Progenitor cell of endocrine pancreas (in vitro differentiated cells): Measurements from ENCODE around the gene EEIG1. TPM values are rescaled to one million over a fixed set of nuclear protein-coding genes. Genes with fewer than 3 reads are reported as not detected.

Source experiments
- DNase-seq: peaks from one replicate; pipeline ENCODE4 v3.0.0; 2021; ENCODE audit warnings: low spot score; ENCODE audit not compliant: unreplicated experiment
- H3K27ac Mint-ChIP-seq: 2 replicates; pipeline ENCODE4 v1.8.0; 2021; ENCODE audit warnings: mild to moderate bottlenecking, moderate library complexity, mixed read lengths
- H3K27me3 Mint-ChIP-seq: 2 replicates; pipeline ENCODE4 v1.8.0; 2021; ENCODE audit warnings: mixed read lengths
- H3K36me3 Mint-ChIP-seq: 2 replicates; pipeline ENCODE4 v1.8.0; 2022; ENCODE audit warnings: mixed read lengths; ENCODE audit not compliant: insufficient read depth
- H3K4me1 Mint-ChIP-seq: 2 replicates; pipeline ENCODE4 v1.8.0; 2021; ENCODE audit warnings: low read depth, mixed read lengths
- H3K4me3 Mint-ChIP-seq: 2 replicates; pipeline ENCODE4 v1.8.0; 2021; ENCODE audit warnings: low read depth, mild to moderate bottlenecking, moderate library complexity, mixed read lengths
- H3K9me3 Mint-ChIP-seq: 2 replicates; pipeline ENCODE4 v1.8.0; 2021; ENCODE audit warnings: low read depth, mixed read lengths
- total RNA-seq: library from RNA; stranded (reverse); gene quantifications from 2 replicates; pipeline ENCODE4 v1.2.1, GENCODE V29; 2021
- TF ChIP-seq, protein P1 (sequence below): fragments of 200-600 bp; sonication (generic); IDR thresholded peaks from one replicate; pipeline ENCODE4 v1.5.0; 2021; ENCODE audit warnings: antibody characterized with exemption, mild to moderate bottlenecking; ENCODE audit not compliant: unreplicated experiment

EEIG1 gene
- total RNA-seq, 1 donor from 2014 or later: 48.2 TPM

DNA sequence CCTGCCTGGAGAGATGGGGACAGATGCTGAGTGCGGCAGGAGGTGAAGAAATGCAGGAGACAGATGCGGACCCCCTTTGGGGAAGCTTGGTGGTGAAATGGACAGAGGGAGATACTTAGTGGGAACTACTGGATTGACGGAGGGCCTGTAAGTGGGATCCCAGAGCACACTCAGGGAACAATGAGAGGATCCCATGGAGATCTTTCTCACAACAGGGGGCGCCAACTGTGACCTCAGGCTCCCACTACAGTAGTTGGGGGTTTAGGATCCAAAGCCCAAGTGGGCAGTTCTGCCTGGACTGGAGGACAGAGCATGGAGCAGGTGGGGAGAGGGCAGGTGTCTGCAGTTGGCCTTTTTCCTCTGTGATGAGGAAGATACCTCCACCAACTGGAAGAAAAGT is 46.5 kb downstream of the EEIG1 start:
- no peak for DNase-seq
- peaks cover 19% of the 10 kb centered on the region for H3K27me3 Mint-ChIP-seq
- H3K9me3 Mint-ChIP-seq: no peaks in the 10 kb centered on the region
- TF ChIP-seq, protein P1, sequence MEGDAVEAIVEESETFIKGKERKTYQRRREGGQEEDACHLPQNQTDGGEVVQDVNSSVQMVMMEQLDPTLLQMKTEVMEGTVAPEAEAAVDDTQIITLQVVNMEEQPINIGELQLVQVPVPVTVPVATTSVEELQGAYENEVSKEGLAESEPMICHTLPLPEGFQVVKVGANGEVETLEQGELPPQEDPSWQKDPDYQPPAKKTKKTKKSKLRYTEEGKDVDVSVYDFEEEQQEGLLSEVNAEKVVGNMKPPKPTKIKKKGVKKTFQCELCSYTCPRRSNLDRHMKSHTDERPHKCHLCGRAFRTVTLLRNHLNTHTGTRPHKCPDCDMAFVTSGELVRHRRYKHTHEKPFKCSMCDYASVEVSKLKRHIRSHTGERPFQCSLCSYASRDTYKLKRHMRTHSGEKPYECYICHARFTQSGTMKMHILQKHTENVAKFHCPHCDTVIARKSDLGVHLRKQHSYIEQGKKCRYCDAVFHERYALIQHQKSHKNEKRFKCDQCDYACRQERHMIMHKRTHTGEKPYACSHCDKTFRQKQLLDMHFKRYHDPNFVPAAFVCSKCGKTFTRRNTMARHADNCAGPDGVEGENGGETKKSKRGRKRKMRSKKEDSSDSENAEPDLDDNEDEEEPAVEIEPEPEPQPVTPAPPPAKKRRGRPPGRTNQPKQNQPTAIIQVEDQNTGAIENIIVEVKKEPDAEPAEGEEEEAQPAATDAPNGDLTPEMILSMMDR: no peak
- H3K27ac Mint-ChIP-seq: peak overlapping the region; percentile 42
- H3K4me3 Mint-ChIP-seq: peak overlapping the region; percentile 31
- peaks cover 22% of the 10 kb centered on the region for H3K4me1 Mint-ChIP-seq
- peaks cover 2% of the 10 kb centered on the region for H3K36me3 Mint-ChIP-seq

DNA sequence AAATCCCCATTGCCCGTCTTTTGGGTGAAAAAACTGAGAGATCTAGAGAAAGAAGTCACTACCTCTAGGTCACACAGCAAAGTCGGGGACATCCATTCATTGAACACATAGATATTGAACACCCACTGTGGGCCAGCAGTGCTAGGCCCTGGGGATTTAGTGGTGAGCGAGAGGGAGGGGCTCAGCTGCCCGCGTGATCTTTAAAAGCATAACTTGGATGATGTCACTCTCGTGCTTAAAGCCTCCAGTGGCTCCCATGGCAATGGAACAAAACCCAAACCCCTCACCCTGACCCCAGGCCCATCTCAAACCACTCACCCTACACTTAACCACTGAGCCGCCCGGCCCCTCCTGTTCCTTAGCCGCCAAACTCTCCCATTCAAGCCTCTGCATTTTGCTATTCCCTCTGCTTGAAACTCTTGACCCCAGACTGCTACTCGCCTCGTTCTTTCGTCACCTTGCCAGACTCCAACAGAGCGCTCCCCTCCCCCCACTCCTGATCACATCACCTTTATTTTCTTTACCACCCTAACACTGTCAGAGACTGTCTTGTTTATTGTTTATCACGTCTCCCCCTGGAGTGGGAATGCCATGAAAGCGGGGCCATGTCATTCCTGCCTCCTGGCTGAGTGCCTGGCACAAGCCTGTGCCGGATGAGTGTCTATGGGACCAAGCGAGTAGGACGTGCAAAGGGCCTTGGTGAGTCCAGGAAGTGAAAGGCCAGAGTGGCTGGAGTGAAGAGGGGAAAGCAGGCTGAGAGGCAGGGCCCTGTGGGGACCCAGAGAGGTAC is 49.5 kb downstream of the EEIG1 start:
- no peak for DNase-seq
- Mint-ChIP-seq H3K9me3 (no peaks in the 10 kb centered on the region), H3K4me3 (peak overlapping the region; percentile 65), H3K4me1 (peaks cover 9% of the 10 kb centered on the region), H3K27ac (peak overlapping the region; percentile 82), H3K36me3 (peaks cover 2% of the 10 kb centered on the region), H3K27me3 (peaks cover 36% of the 10 kb centered on the region)
- TF ChIP-seq, protein P1: no peak

Other genes with a start within 250 kb of the EEIG1 start
- 21.8 and 24.2 TPM in 2 replicates for gene TOR2A, start 245.7 kb downstream of the EEIG1 start, total RNA-seq
- gene SH2D3C, start 202.3 kb downstream of the EEIG1 start, total RNA-seq: 2.0 and 2.6 TPM in 2 replicates
- 90.9 and 100 TPM in 2 replicates for gene CDK9, start 195.0 kb downstream of the EEIG1 start, total RNA-seq
- 75.0 and 78.4 TPM in 2 replicates for gene FPGS, start 178.1 kb downstream of the EEIG1 start, total RNA-seq
- gene ENG, start 126.3 kb downstream of the EEIG1 start, total RNA-seq: 0.64 and 0.91 TPM in 2 replicates
- 46.2 and 46.5 TPM in 2 replicates for gene AK1, start 103.3 kb downstream of the EEIG1 start, total RNA-seq
- 31.1 and 36.7 TPM in 2 replicates for gene ST6GALNAC6, start 81.4 kb downstream of the EEIG1 start, total RNA-seq
- gene ST6GALNAC4, start 63.9 kb downstream of the EEIG1 start, total RNA-seq: 7.0 and 7.7 TPM in 2 replicates
- 3.4 and 3.6 TPM in 2 replicates for gene PIP5KL1, start 50.2 kb downstream of the EEIG1 start, total RNA-seq
- 34.0 and 37.7 TPM in 2 replicates for gene DPM2, start 43.1 kb downstream of the EEIG1 start, total RNA-seq
- 9.6 and 10.8 TPM in 2 replicates for gene NAIF1, start 86.3 kb upstream of the EEIG1 start, total RNA-seq
- 9.7 and 10.0 TPM in 2 replicates for gene SLC25A25, start 87.2 kb upstream of the EEIG1 start, total RNA-seq
- 60.4 and 61.5 TPM in 2 replicates for gene PTGES2, start 146.7 kb upstream of the EEIG1 start, total RNA-seq
- not detected in 2 replicates for gene LCN2, start 168.5 kb upstream of the EEIG1 start, total RNA-seq
- gene BBLN, start 179.3 kb upstream of the EEIG1 start, total RNA-seq: 57.3 and 62.5 TPM in 2 replicates
- 155 and 164 TPM in 2 replicates for gene CIZ1, start 210.6 kb upstream of the EEIG1 start, total RNA-seq
- 34.1 and 38.0 TPM in 2 replicates for gene DNM1, start 222.4 kb upstream of the EEIG1 start, total RNA-seq